Transverse colon (tissue), 3 donors: ENCODE data around the gene ARHGAP11A.

Experiments
- POLR2A ChIP-seq: fragments of 450-650 bp; IDR thresholded peaks from one replicate; pipeline ENCODE4 v1.6.1; 2016; ENCODE audit warnings: antibody characterized with exemption, mild to moderate bottlenecking, moderate library complexity
- POLR2AphosphoS5 ChIP-seq, 3 donors: sonication (generic); formaldehyde crosslinking; IDR thresholded peaks; one replicate each; pipeline ENCODE4 v1.6.1; 2016; ENCODE audit warnings: antibody characterized with exemption in 3 of 3

- TF ChIP-seq POLR2A (no peak), POLR2AphosphoS5 (IDR thresholded peaks at IDR 0.05) (no peak)
Measured at GRCh38 chr15:32642667-32643435, 27.5 kb downstream of the ARHGAP11A start.
